ENCODE measurements around the gene POLR3H. TPM values are rescaled to one million over a fixed set of nuclear protein-coding genes. Genes with fewer than 3 reads are reported as not detected.

POLR3H gene
- polyA plus RNA-seq, 1 experiment: 36.3 TPM

GRCh38 chr22:41487037-41487935 is 57.0 kb downstream of the POLR3H start:
- TF ChIP-seq CTCF (IDR thresholded peaks at IDR 0.05; ENCODE audit: low read depth, low read length): no peak
- POLR2A ChIA-PET: interaction anchor here (0.6 to 1.3 kb wide), 2 partner anchors 30 to 41 kb away, joined by 4 read pairs; partner anchors contain the start of gene TOB2

GRCh38 chr22:41485033-41485432 is 59.2 kb downstream of the POLR3H start:
- ChIA-PET CTCF (interaction anchor here (1.4 to 3.8 kb wide), 2 partner anchors 24 to 33 kb away, joined by 3 to 16 read pairs; no protein-coding TSS in a partner anchor), POLR2A (no interaction called here)
- no peak for TF ChIP-seq CTCF (IDR thresholded peaks at IDR 0.05; ENCODE audit: low read depth, low read length)
- Histone ChIP-seq H3K27me3 (ENCODE audit: control insufficient read depth, insufficient read depth, low read length) (no peaks in the 10 kb centered on the region), H3K9me3 (ENCODE audit: control insufficient read depth, insufficient read depth, low read length) (no peaks in the 10 kb centered on the region), H3K27ac (ENCODE audit: low read depth, low read length) (no peak overlapping the region), H3K4me3 (ENCODE audit: low read depth, low read length) (no peak overlapping the region)
- DNase-seq (ENCODE audit: low read depth, low spot score): no peak

More at GRCh38 chr22:41487037-41487935, 57.0 kb downstream of the POLR3H start:
- H3K27me3 ChIP-seq (ENCODE audit: control insufficient read depth, insufficient read depth, low read length): no peaks in the 10 kb centered on the region
- H3K27ac ChIP-seq (ENCODE audit: low read depth, low read length): no peak overlapping the region
- no peak overlapping the region for H3K4me3 ChIP-seq (ENCODE audit: low read depth, low read length)
- CTCF ChIA-PET: interaction anchor here (1.5 to 3.8 kb wide), 2 partner anchors 31 to 40 kb away, joined by 4 to 16 read pairs; no protein-coding TSS in a partner anchor
- DNase-seq (ENCODE audit: low read depth, low spot score): peak; percentile 37
- no peaks in the 10 kb centered on the region for H3K9me3 ChIP-seq (ENCODE audit: control insufficient read depth, insufficient read depth, low read length)

- H3K4me3 ChIP-seq (ENCODE audit: low read depth, low read length): no peak overlapping the region
- POLR2A ChIA-PET: interaction anchor here (0.9 to 1.6 kb wide), 2 partner anchors 10 to 14 kb away, joined by 3 to 6 read pairs; partner anchors contain the start of gene PHF5A
- H3K27ac ChIP-seq (ENCODE audit: low read depth, low read length): peak overlapping the region; percentile 82
- no peaks in the 10 kb centered on the region for H3K27me3 ChIP-seq (ENCODE audit: control insufficient read depth, insufficient read depth, low read length)
- no peak for DNase-seq (ENCODE audit: low read depth, low spot score)
- CTCF ChIA-PET: interaction anchor here (1.0 to 4.6 kb wide), 4 partner anchors 19 to 115 kb away, joined by 3 to 40 read pairs (median 5); no protein-coding TSS in a partner anchor
- no peak for TF ChIP-seq CTCF (IDR thresholded peaks at IDR 0.05; ENCODE audit: low read depth, low read length)
- no peaks in the 10 kb centered on the region for H3K9me3 ChIP-seq (ENCODE audit: control insufficient read depth, insufficient read depth, low read length)
These were observed 61.8 kb downstream of the POLR3H start for GRCh38 chr22:41482319-41482935.

GRCh38 chr22:41481925-41482318 is 62.3 kb downstream of the POLR3H start:
- DNase-seq (ENCODE audit: low read depth, low spot score): no peak
- no peak overlapping the region for H3K27ac ChIP-seq (ENCODE audit: low read depth, low read length)
- no peaks in the 10 kb centered on the region for H3K9me3 ChIP-seq (ENCODE audit: control insufficient read depth, insufficient read depth, low read length)
- no peak for TF ChIP-seq CTCF (IDR thresholded peaks at IDR 0.05; ENCODE audit: low read depth, low read length)
- ChIA-PET CTCF (interaction anchor here (1.0 to 4.6 kb wide), 4 partner anchors 19 to 116 kb away, joined by 3 to 40 read pairs (median 5); no protein-coding TSS in a partner anchor), POLR2A (interaction anchor here (0.9 to 1.6 kb wide), 2 partner anchors 10 to 13 kb away, joined by 3 to 6 read pairs; partner anchors contain the start of gene PHF5A)
- H3K27me3 ChIP-seq (ENCODE audit: control insufficient read depth, insufficient read depth, low read length): no peaks in the 10 kb centered on the region
- no peak overlapping the region for H3K4me3 ChIP-seq (ENCODE audit: low read depth, low read length)

Measured in AG04450 (cell line).